GM12878 (cell line): ENCODE data around the gene NOS3.

Experiments
- CTCF ChIP-seq, 3 experiments: IDR thresholded peaks in 2 of 3; conservative IDR thresholded peaks in 1 of 3; 2 replicates each; pipeline ENCODE4 v1.5.1; 2011; ENCODE audit warnings: low read depth in 3 of 3, low read length in 3 of 3, mild to moderate bottlenecking in 3 of 3, control low read depth in 2 of 3, moderate library complexity in 2 of 3, inconsistent platforms in 1 of 3, mixed read lengths in 1 of 3; ENCODE audit not compliant: control insufficient read depth in 2 of 3, insufficient read depth in 1 of 3; ENCODE audit errors: extremely low read depth in 1 of 3
- EZH2 ChIP-seq: IDR thresholded peaks from 2 replicates; pipeline ENCODE4 v1.6.1; 2012; ENCODE audit warnings: low read depth, mild to moderate bottlenecking, control low read depth, inconsistent platforms, low read length, borderline replicate concordance; ENCODE audit not compliant: control insufficient read depth
- HDAC2 ChIP-seq: fragments of 200-600 bp; sonication (generic); IDR thresholded peaks from 2 replicates; pipeline ENCODE4 v1.6.1; 2017
- IRF3 ChIP-seq: fragments of 450-650 bp; IDR thresholded peaks from 2 replicates; pipeline ENCODE4 v1.6.1; 2014; ENCODE audit warnings: mild to moderate bottlenecking
- POLR2A ChIP-seq: IDR thresholded peaks from 2 replicates; pipeline ENCODE4 v1.6.1; 2011; ENCODE audit warnings: low read depth, mild to moderate bottlenecking, low read length
- RAD51 ChIP-seq: fragments of 450-650 bp; IDR thresholded peaks from 2 replicates; pipeline ENCODE4 v1.6.1; 2016; ENCODE audit warnings: moderate library complexity, mild to moderate bottlenecking, inconsistent platforms
- RFX5 ChIP-seq: IDR thresholded peaks from 2 replicates; pipeline ENCODE4 v1.6.1; 2011; ENCODE audit warnings: low read depth, low read length, improper control_type of control experiment
- SMC3 ChIP-seq: IDR thresholded peaks from 2 replicates; pipeline ENCODE4 v1.6.1; 2011; ENCODE audit warnings: low read length, improper control_type of control experiment, borderline replicate concordance
- SREBF1 ChIP-seq: IDR thresholded peaks from 2 replicates; pipeline ENCODE4 v1.6.1; 2012; ENCODE audit warnings: mild to moderate bottlenecking, low read length
- SRF ChIP-seq, 2 experiments: IDR thresholded peaks; 2 replicates each; pipeline ENCODE4 v1.6.1; 2011; ENCODE audit warnings: low read depth in 2 of 2, low read length in 2 of 2, mild to moderate bottlenecking in 1 of 2, moderate library complexity in 1 of 2
- ZNF24 ChIP-seq: fragments of 450-650 bp; IDR thresholded peaks from 2 replicates; pipeline ENCODE4 v1.6.1; 2017; ENCODE audit warnings: antibody characterized with exemption, mild to moderate bottlenecking
- TF ChIP-seq, protein P1 (sequence below): IDR thresholded peaks from 2 replicates; pipeline ENCODE4 v1.6.1; 2012; ENCODE audit warnings: improper control_type of control experiment, low read depth, low read length; ENCODE audit not compliant: insufficient replicate concordance

DNA sequence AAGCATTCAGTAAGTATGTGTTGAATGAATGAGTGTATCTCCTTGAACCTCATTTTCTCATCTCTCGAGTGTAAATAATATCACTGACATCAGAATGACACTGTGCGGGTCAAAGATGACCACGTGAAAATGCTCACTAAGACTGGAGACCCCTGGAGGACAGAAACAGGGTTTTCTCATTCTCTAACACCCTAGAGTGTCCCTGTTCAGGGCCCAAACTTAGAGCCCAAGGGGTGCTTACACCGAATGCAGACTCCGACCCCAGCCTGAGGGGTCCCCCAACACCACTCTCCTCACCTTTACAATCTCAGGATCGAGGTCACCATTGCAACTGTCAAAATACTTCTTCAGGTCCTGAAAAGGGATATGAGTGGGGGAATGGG is 65.5 kb downstream of the NOS3 start:
- TF ChIP-seq POLR2A = no peak
- TF ChIP-seq CTCF (IDR thresholded peaks at IDR 0.05 in 2 of 3, conservative IDR thresholded peaks at IDR 0.05 in 1 of 3; ENCODE audit: control insufficient read depth in 2 of 3, extremely low read depth in 1 of 3, insufficient read depth in 1 of 3, low read depth in 3 of 3, low read length in 3 of 3) = no peak
- TF ChIP-seq, protein P1, sequence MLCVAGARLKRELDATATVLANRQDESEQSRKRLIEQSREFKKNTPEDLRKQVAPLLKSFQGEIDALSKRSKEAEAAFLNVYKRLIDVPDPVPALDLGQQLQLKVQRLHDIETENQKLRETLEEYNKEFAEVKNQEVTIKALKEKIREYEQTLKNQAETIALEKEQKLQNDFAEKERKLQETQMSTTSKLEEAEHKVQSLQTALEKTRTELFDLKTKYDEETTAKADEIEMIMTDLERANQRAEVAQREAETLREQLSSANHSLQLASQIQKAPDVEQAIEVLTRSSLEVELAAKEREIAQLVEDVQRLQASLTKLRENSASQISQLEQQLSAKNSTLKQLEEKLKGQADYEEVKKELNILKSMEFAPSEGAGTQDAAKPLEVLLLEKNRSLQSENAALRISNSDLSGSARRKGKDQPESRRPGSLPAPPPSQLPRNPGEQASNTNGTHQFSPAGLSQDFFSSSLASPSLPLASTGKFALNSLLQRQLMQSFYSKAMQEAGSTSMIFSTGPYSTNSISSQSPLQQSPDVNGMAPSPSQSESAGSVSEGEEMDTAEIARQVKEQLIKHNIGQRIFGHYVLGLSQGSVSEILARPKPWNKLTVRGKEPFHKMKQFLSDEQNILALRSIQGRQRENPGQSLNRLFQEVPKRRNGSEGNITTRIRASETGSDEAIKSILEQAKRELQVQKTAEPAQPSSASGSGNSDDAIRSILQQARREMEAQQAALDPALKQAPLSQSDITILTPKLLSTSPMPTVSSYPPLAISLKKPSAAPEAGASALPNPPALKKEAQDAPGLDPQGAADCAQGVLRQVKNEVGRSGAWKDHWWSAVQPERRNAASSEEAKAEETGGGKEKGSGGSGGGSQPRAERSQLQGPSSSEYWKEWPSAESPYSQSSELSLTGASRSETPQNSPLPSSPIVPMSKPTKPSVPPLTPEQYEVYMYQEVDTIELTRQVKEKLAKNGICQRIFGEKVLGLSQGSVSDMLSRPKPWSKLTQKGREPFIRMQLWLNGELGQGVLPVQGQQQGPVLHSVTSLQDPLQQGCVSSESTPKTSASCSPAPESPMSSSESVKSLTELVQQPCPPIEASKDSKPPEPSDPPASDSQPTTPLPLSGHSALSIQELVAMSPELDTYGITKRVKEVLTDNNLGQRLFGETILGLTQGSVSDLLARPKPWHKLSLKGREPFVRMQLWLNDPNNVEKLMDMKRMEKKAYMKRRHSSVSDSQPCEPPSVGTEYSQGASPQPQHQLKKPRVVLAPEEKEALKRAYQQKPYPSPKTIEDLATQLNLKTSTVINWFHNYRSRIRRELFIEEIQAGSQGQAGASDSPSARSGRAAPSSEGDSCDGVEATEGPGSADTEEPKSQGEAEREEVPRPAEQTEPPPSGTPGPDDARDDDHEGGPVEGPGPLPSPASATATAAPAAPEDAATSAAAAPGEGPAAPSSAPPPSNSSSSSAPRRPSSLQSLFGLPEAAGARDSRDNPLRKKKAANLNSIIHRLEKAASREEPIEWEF = no peak
- TF ChIP-seq RFX5 = no peak
- TF ChIP-seq RAD51 = no peak
- TF ChIP-seq SREBF1 = no peak
- TF ChIP-seq SRF (IDR thresholded peaks at IDR 0.05; ENCODE audit: low read depth in 2 of 2, low read length in 2 of 2) = no peak
- no peak for TF ChIP-seq EZH2
- TF ChIP-seq ZNF24 = no peak
- TF ChIP-seq SMC3 = no peak
- no peak for TF ChIP-seq IRF3
- no peak for TF ChIP-seq HDAC2
